HEK293 (cell line): ENCODE measurements around the gene SERF2.

Experiments used
- CTCF ChIA-PET: fragments of 350-600 bp; formaldehyde crosslinking; extraction: SDS; loops from one replicate; lab custom pipeline; 2021; ENCODE audit warnings: antibody characterized with exemption; lab: Yijun Ruan, JAX
- POLR2A ChIA-PET: fragments of 300-600 bp; formaldehyde crosslinking; extraction: SDS; loops from one replicate; lab custom pipeline; 2020; ENCODE audit warnings: antibody characterized with exemption, inconsistent platforms; lab: Yijun Ruan, JAX
- H3K27ac ChIP-seq: fragments of 200-500 bp; sonication (Bioruptor generic); 2 replicates; pipeline ENCODE4 v1.5.1; 2014; ENCODE audit warnings: low read depth, low read length, control low read depth, inconsistent platforms; ENCODE audit errors: extremely low read depth
- H3K36me3 ChIP-seq, 2 experiments: fragments of 200-500 bp in 1 of 2; sonication (Bioruptor generic) in 1 of 2; 1 replicate in 1 of 2; 2 replicates in 1 of 2; pipeline ENCODE4 v1.5.1; 2014 to 2017; ENCODE audit warnings: inconsistent platforms in 2 of 2, low read length in 2 of 2; ENCODE audit not compliant: control insufficient read depth in 2 of 2, insufficient read depth in 1 of 2
- H3K4me1 ChIP-seq: fragments of 200-500 bp; sonication (Bioruptor generic); 2 replicates; pipeline ENCODE4 v1.5.1; 2014; ENCODE audit warnings: mild to moderate bottlenecking, low read length, inconsistent platforms; ENCODE audit not compliant: control insufficient read depth, insufficient read depth
- H3K4me3 ChIP-seq: 2 replicates; pipeline ENCODE4 v1.5.1; 2011; ENCODE audit warnings: low read depth, mild to moderate bottlenecking, control low read depth, low read length, moderate library complexity
- H3K9me3 ChIP-seq: fragments of 200-500 bp; sonication (Bioruptor generic); 2 replicates; pipeline ENCODE4 v1.5.1; 2014; ENCODE audit warnings: low read depth, low read length, inconsistent platforms; ENCODE audit not compliant: control insufficient read depth, insufficient read depth
- BCL11A ChIP-seq: fragments of 450-650 bp; formaldehyde crosslinking; IDR thresholded peaks from 2 replicates; pipeline ENCODE4 v1.5.1; 2016; ENCODE audit warnings: low read depth, missing biosample characterization, missing genetic modification characterization
- GLI2 ChIP-seq: fragments of 450-650 bp; formaldehyde crosslinking; IDR thresholded peaks from 2 replicates; pipeline ENCODE4; 2017; ENCODE audit warnings: missing biosample characterization, missing genetic modification characterization, low read depth, borderline replicate concordance
- KLF1 ChIP-seq: fragments of 450-650 bp; formaldehyde crosslinking; IDR thresholded peaks from 2 replicates; pipeline ENCODE4 v1.5.1; 2016; ENCODE audit warnings: missing biosample characterization, missing genetic modification characterization
- REPIN1 ChIP-seq: fragments of 450-650 bp; formaldehyde crosslinking; IDR thresholded peaks from 2 replicates; pipeline ENCODE4 v1.5.1; 2017; ENCODE audit warnings: missing biosample characterization, missing genetic modification characterization, low read depth
- SCRT1 ChIP-seq: fragments of 450-650 bp; formaldehyde crosslinking; IDR thresholded peaks from 2 replicates; pipeline ENCODE4 v1.5.1; 2016; ENCODE audit warnings: missing biosample characterization, missing genetic modification characterization, borderline replicate concordance
- ZBTB8A ChIP-seq: fragments of 450-650 bp; formaldehyde crosslinking; IDR thresholded peaks from 2 replicates; pipeline ENCODE4 v1.5.1; 2016; ENCODE audit warnings: missing biosample characterization, missing genetic modification characterization
- ZNF146 ChIP-seq: fragments of 450-650 bp; formaldehyde crosslinking; IDR thresholded peaks from 2 replicates; pipeline ENCODE4 v1.5.1; 2016; ENCODE audit warnings: missing biosample characterization, missing genetic modification characterization
- ZNF2 ChIP-seq: fragments of 450-650 bp; formaldehyde crosslinking; IDR thresholded peaks from 2 replicates; pipeline ENCODE4 v1.5.1; 2016; ENCODE audit warnings: missing biosample characterization, missing genetic modification characterization
- ZNF24 ChIP-seq: fragments of 450-650 bp; formaldehyde crosslinking; IDR thresholded peaks from 2 replicates; pipeline ENCODE4 v1.5.1; 2016; ENCODE audit warnings: missing biosample characterization, missing genetic modification characterization
- ZNF266 ChIP-seq: fragments of 450-650 bp; formaldehyde crosslinking; IDR thresholded peaks from 2 replicates; pipeline ENCODE4 v1.5.1; 2016; ENCODE audit warnings: missing biosample characterization, missing genetic modification characterization, low read depth
- ZNF423 ChIP-seq: fragments of 450-650 bp; formaldehyde crosslinking; IDR thresholded peaks from 2 replicates; pipeline ENCODE4 v1.5.1; 2016; ENCODE audit warnings: missing biosample characterization, missing genetic modification characterization
- ZNF610 ChIP-seq: fragments of 450-650 bp; formaldehyde crosslinking; IDR thresholded peaks from 2 replicates; pipeline ENCODE4 v1.5.1; 2016; ENCODE audit warnings: missing biosample characterization, missing genetic modification characterization, borderline replicate concordance
- TF ChIP-seq, protein P1 (sequence below): fragments of 450-650 bp; formaldehyde crosslinking; IDR thresholded peaks from 2 replicates; pipeline ENCODE4 v1.5.1; 2016; ENCODE audit warnings: missing biosample characterization, missing genetic modification characterization, borderline replicate concordance
- TF ChIP-seq, protein P2 (sequence below): fragments of 450-650 bp; formaldehyde crosslinking; IDR thresholded peaks from 2 replicates; pipeline ENCODE4 v1.5.1; 2016; ENCODE audit warnings: missing biosample characterization, missing genetic modification characterization
- TF ChIP-seq, protein P3 (sequence below): fragments of 450-650 bp; formaldehyde crosslinking; IDR thresholded peaks from 2 replicates; pipeline ENCODE4 v1.5.1; 2016; ENCODE audit warnings: missing biosample characterization, missing genetic modification characterization
- TF ChIP-seq, protein P4 (sequence below): sonication (generic); formaldehyde crosslinking; IDR thresholded peaks from 2 replicates; pipeline ENCODE4 v1.8.1; 2022; ENCODE audit warnings: mild to moderate bottlenecking, moderate library complexity, missing genetic modification reagents
- TF ChIP-seq, protein P5 (sequence below): fragments of 450-650 bp; formaldehyde crosslinking; IDR thresholded peaks from 2 replicates; pipeline ENCODE4 v1.5.1; 2016; ENCODE audit warnings: missing biosample characterization, missing genetic modification characterization
- TF ChIP-seq, protein P6 (sequence below): fragments of 450-650 bp; formaldehyde crosslinking; optimal IDR thresholded peaks from 2 replicates; pipeline ENCODE3; 2016; ENCODE audit warnings: missing biosample characterization, mild to moderate bottlenecking, missing genetic modification characterization

Gene SERF2

DNA sequence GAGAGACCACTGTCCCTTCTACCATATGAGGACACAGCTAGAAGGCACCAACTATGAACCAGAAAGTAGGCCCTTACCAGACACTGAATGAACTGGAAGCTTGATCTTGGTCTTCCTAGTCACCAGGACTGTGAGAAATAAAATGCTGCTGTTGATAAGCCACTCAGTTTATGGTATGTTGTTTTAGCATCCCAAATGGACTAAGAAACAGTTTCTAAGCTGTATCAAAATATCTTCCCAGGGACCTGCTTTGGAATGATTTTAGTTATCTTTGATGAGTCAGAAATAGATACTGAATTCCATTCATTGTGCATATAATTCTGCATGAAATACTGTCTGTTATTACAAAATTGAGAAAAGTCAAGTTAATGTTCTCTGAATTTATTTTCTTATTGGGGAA is 53.3 kb downstream of the SERF2 start:
- ChIA-PET POLR2A (interaction anchor here (1.1 kb wide), 1 partner anchor 21 kb away, joined by 3 read pairs; the partner anchor contains the start of gene MFAP1), CTCF (no interaction called here)
- Histone ChIP-seq H3K36me3 (peaks cover 34 to 56% of the 10 kb centered on the region in 2 experiments), H3K9me3 (no peaks in the 10 kb centered on the region), H3K27ac (no peak overlapping the region), H3K4me3 (no peak overlapping the region), H3K4me1 (no peaks in the 10 kb centered on the region)
- TF ChIP-seq, protein P1, sequence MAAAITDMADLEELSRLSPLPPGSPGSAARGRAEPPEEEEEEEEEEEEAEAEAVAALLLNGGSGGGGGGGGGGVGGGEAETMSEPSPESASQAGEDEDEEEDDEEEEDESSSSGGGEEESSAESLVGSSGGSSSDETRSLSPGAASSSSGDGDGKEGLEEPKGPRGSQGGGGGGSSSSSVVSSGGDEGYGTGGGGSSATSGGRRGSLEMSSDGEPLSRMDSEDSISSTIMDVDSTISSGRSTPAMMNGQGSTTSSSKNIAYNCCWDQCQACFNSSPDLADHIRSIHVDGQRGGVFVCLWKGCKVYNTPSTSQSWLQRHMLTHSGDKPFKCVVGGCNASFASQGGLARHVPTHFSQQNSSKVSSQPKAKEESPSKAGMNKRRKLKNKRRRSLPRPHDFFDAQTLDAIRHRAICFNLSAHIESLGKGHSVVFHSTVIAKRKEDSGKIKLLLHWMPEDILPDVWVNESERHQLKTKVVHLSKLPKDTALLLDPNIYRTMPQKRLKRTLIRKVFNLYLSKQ (tag by site-specific recombination), result no peak
- TF ChIP-seq ZNF146 (no peak), ZNF423 (no peak), GLI2 (no peak), ZBTB8A (tag by site-specific recombination) (no peak), ZNF2 (tag by site-specific recombination) (no peak), ZNF266 (tag by site-specific recombination) (no peak), ZNF610 (tag by site-specific recombination) (no peak), ZNF24 (tag by site-specific recombination) (no peak), BCL11A (tag by site-specific recombination) (no peak), SCRT1 (no peak), REPIN1 (tag by site-specific recombination) (no peak), KLF1 (no peak)
- TF ChIP-seq, protein P2, sequence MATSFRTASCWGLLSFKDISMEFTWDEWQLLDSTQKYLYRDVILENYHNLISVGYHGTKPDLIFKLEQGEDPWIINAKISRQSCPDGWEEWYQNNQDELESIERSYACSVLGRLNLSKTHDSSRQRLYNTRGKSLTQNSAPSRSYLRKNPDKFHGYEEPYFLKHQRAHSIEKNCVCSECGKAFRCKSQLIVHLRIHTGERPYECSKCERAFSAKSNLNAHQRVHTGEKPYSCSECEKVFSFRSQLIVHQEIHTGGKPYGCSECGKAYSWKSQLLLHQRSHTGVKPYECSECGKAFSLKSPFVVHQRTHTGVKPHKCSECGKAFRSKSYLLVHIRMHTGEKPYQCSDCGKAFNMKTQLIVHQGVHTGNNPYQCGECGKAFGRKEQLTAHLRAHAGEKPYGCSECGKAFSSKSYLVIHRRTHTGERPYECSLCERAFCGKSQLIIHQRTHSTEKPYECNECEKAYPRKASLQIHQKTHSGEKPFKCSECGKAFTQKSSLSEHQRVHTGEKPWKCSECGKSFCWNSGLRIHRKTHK (tag by site-specific recombination), result no peak
- TF ChIP-seq, protein P3, sequence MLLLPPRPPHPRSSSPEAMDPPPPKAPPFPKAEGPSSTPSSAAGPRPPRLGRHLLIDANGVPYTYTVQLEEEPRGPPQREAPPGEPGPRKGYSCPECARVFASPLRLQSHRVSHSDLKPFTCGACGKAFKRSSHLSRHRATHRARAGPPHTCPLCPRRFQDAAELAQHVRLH (tag by site-specific recombination), result no peak
- TF ChIP-seq, protein P4, sequence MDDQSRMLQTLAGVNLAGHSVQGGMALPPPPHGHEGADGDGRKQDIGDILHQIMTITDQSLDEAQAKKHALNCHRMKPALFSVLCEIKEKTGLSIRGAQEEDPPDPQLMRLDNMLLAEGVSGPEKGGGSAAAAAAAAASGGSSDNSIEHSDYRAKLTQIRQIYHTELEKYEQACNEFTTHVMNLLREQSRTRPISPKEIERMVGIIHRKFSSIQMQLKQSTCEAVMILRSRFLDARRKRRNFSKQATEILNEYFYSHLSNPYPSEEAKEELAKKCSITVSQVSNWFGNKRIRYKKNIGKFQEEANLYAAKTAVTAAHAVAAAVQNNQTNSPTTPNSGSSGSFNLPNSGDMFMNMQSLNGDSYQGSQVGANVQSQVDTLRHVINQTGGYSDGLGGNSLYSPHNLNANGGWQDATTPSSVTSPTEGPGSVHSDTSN (CRISPR knock-in tag), result no peak
- TF ChIP-seq, protein P5, sequence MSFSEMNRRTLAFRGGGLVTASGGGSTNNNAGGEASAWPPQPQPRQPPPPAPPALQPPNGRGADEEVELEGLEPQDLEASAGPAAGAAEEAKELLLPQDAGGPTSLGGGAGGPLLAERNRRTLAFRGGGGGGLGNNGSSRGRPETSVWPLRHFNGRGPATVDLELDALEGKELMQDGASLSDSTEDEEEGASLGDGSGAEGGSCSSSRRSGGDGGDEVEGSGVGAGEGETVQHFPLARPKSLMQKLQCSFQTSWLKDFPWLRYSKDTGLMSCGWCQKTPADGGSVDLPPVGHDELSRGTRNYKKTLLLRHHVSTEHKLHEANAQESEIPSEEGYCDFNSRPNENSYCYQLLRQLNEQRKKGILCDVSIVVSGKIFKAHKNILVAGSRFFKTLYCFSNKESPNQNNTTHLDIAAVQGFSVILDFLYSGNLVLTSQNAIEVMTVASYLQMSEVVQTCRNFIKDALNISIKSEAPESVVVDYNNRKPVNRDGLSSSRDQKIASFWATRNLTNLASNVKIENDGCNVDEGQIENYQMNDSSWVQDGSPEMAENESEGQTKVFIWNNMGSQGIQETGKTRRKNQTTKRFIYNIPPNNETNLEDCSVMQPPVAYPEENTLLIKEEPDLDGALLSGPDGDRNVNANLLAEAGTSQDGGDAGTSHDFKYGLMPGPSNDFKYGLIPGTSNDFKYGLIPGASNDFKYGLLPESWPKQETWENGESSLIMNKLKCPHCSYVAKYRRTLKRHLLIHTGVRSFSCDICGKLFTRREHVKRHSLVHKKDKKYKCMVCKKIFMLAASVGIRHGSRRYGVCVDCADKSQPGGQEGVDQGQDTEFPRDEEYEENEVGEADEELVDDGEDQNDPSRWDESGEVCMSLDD (tag by site-specific recombination), result no peak
- TF ChIP-seq, protein P6, sequence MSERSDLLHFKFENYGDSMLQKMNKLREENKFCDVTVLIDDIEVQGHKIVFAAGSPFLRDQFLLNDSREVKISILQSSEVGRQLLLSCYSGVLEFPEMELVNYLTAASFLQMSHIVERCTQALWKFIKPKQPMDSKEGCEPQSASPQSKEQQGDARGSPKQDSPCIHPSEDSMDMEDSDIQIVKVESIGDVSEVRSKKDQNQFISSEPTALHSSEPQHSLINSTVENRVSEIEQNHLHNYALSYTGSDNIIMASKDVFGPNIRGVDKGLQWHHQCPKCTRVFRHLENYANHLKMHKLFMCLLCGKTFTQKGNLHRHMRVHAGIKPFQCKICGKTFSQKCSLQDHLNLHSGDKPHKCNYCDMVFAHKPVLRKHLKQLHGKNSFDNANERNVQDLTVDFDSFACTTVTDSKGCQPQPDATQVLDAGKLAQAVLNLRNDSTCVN (tag by site-specific recombination), result no peak
